GM10847 (cell line): ENCODE measurements around the gene ARAP1.

Experiments used
- POLR2A ChIP-seq: IDR thresholded peaks from 2 replicates; pipeline ENCODE4 v1.6.1; 2011; ENCODE audit not compliant: insufficient read length; ENCODE audit errors: extremely low read depth

ARAP1 gene

DNA sequence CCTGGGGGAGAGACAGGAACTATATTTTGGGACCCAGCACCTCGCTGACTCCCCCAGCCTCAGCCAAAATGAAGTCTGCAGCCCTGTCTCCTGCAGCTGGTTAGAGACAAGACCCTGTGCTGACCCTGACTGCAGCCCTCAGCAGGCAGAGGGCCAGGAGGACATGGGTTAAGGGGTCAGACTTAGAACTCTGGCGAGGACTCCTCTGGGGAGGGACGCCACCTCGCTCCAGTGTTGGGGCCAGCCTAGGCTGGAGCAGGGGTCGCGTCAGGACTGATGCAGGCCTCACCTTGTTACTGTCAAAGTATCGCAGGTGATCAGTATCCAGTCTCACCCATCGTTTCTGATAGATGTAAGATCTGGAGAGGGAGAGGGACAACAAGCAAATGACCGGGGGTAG is 41.1 kb downstream of the ARAP1 start:
- no peak for TF ChIP-seq POLR2A

DNA sequence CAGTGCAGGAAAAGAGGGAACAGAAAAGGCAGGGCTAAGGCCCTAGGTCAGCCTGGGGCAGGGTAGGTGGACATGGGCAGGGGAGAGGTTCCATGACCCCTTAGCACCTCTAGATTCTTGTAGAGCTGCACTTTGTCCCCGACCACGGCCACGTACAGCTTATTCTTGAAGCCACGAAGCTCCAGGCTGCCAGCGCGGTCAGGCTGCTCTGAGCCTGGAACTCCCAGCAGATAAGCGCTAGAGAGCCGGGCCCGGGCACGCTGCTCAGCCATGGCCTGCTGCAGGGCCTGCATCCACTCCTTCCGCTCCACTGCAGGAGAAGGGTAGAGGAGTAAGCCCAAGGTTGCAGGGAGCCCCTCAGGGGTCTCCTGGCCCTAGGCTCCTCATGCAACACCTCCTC is 41.9 kb downstream of the ARAP1 start:
- TF ChIP-seq POLR2A, result no peak

DNA sequence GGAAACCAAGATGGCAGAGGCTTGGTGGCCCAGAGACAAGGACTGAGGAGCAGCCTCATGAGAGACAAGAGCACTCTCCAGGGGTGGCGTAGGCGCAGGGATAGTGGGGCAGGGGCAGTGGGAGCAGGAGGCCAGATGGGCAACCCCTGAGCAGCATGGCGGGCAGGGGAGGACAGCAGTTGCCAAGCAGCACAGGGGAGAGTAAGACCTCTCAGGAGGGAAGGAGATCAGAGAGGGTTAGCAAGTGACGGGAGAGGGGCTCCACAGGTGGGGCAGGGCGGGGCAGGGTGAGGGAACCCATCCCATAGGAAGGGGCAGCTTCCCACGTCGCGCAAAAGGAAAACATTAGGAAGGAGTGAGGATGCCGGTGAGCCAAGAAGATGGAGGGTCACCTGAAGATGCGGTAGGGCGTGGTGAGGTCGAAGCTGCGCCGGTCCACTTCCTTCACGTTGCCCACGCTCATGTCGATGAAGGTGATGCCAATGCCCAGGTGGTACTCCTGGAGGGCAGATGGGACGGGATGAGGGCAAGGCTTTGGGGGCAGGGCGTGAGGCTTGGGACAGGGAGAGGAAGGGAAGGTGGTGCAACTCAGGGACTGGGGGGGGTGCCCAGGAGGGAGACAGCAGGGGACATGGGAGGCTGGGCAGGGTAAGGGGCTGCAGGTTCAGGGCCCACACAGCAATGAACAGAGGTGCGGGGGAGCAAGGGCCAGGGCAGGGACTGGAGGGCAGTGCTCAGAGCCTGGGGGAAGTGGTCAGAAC is 42.5 kb downstream of the ARAP1 start:
- TF ChIP-seq POLR2A, result no peak

DNA sequence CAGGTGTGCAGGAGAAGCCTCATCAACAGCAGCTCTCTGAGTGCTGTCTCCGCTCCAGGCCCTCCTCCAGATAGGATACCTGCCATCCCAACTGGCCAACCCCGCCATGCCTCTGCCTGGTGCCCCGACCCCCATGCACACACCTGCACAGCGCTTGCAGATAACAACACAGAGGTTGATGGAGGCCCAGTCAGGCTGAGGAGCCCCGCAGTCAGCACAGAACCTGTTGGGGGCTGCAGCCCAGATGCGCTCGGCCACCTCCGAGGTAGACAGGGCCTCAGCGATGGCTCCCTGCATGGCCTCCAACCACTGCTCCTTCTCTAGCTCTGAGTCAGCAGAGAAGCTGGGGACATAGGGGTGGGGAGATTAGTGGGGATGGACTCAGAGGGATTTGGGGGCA is 45.2 kb downstream of the ARAP1 start:
- no peak for TF ChIP-seq POLR2A

DNA sequence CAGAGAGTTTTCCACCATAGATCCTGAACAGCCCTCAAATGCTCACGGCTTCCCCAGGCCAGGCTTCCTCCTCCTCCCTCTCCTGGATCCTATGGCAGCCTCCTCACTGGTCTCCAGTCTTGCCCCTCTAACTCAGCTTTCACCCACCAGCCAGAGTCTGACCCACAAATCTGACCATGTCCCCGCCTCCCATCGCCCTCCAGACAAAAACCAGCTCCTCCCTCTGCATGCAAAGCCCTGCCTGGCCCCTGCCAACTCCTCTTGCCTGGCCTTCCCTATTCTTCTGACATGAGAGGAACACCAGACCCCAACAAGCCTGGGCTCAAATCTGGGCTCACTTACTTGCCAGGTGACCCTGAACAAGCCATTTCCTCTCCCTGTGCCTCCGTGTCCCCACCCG is 45.6 kb downstream of the ARAP1 start:
- no peak for TF ChIP-seq POLR2A

DNA sequence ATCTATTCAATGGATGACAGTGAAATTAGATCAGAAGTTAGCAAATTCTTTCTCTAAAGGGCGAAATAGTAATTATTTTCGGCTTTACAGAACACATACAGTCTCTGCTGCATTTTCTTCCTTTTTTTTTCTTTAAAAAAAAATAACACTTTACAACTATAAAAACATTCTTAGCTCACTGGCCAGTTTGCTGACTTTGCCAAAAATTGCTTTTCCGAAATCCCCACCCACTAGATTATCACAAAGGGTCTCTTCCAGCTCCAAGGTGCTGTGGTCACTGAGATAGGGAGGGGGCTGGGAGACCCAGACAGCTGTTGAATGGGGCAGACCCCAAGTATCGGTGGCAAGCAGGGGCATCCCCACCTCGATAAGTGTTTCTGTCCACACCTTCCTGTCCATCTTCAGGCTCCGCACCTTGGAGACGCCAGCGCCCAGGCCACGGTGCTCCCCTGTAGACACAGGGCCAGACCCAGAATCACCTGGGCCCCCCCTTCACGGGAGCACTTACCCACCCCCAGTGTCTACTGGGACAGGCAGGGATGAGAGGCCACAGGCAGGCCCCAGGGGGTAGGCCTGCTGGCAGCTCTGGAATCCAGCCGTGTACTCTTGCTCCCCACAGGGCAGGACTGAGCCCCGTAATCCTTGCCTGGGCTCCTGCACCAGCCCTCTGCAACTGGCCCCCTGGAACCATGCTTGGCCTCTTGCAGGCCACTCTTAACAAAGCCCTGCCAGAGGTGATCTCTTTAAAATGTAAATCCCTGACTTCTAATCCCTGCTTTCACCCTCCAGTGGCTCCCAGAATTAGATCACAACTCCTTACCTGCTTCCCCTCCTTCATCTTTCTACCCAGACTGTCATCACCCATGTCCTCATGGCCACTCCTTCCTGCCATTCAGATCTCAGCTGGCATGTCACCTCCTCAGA is 46.5 kb downstream of the ARAP1 start:
- TF ChIP-seq POLR2A, result no peak

DNA sequence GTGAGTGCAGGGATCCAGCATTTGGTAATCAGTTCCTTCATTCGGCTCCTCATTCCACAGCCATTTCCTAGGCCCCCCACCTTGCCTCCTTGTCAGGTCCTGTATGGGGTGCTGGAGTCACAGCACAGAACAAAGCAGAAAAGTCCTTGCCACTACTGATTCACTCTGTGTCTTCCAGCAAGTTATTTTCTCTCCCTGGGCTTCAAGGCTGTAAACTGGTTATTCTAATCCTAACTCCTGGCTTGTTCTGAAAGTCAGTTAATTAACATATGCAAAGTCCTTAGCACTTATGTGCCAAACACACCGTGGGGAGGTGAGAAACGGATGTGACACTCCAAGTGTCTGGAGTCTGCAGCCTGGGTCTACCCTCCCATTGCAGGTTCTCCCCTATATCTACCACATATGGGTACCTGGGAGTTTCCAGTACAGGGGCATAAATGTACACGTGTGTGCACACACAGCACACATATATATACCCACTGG is 47.4 kb downstream of the ARAP1 start:
- TF ChIP-seq POLR2A, result no peak

DNA sequence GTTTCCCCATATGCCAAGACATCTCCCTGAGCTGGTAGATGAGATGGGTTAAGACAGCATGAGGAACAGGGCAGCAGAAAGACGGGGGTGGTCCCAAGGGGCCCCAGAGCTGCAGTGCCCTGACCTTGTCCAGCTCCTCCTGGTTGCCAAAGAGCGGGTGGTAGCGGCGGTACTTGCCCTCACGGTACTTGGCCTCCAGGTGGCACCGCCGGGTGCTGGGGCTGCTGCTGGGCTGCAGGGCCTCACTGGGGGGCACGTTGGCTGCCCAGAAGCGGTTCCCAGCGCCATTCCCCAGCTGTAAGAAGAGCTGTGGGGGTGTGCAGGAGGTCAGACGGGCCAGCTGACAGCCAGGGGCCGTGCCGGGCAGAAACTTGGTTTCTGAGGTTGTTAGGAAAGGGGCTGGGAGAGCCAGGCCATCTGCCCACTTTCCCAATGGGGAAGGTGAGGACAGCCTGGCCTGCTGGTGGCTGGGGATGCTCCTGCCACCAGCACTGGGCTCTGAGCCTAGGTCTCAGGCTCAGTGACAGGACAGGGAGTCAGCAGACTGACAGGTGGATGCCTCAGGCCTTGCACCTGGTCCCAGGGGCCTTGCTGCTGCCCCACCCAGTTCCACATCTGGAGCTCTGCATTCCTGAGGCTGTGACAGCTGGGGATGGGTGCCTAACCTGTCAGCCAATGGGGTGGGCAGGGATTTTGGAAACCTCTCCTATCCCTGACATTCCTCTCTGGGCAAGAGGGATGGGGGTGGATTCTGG is 48.0 kb downstream of the ARAP1 start:
- no peak for TF ChIP-seq POLR2A

DNA sequence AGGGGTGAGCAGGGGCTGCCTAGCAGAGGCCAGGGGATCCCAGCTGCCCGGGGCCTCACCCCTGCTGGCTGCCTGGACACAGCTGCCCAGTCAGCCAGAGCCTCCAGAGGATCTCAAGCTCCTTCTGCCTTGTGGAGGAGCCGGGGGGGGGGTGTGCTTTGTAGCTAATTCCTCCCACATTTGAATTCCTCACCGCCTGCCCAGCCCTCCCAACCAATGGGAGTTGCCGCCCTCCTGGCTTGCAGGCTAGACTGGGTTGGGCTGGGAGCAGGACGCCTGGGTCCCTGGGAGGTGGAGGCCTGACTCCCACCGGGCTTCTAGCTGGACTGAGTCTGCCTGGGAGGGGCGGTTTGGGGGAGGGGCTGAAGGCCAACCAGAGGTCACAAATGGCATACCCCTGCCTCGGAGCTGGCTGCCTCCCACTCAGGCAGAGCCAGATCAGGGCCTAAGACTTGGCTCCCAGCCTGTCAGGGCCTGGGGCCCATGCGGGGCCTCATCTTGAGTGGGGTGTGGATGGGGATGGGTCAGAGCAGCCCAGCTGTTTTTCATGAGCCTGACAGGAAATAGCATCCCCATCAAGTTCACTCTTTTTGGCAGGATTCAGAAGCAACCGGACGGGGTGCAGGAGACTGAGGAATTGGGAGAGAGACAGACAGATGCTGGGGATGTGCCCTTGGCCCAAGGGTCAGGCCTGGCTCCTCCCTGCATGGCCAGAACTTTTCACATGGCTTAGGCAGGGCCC is 48.8 kb downstream of the ARAP1 start:
- no peak for TF ChIP-seq POLR2A

DNA sequence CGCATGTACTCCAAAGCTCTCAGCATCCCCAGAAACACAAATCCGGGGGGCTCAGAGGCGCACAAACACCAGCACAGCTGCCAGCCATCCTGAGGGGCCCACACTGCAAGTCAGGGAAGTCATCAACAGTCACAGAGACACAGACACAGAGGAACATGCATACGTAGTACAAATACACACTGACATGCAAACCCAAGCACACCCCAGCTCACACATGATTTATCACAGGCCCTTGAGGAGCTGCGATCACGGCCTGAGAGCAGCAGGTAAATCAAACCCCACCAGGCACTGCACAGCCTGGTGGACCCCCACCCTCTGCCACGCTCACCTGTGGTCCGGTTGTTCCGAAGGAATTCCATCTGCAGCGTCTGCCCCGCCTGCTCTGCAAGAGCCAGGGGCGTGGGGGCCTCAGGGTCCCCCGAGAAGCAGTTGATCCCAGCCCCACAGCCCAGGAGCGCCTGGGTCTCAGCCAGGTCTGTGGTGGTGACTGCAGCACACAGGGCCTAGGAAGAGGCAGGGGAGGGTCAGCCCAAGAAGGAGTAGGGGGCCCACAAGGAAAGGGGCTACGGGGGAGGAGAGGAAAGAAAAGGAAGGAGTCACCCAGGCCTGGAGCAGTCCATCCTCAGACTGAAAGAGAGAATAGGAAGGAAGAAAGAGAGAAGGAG is 49.5 kb downstream of the ARAP1 start:
- no peak for TF ChIP-seq POLR2A

DNA sequence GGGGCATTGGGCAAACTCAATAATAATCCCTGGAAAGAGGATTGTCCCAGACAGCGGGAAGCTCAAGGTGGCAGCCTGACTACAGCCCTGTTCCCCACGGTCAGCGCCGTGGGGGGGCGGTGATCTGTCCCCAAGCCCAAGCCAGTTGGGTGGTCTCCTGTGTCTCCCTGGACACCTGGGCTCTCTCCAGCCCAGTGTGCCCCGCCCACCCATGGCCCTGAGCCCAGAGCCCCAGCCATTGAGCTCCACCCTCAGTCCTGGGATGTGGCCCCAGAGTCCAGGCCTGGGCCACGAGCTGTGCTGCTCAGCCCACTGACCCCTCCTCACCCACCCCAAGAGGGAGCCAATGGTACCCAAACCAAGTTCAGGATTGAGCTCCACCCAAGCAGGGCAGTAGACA is 50.1 kb downstream of the ARAP1 start:
- TF ChIP-seq POLR2A, result no peak

DNA sequence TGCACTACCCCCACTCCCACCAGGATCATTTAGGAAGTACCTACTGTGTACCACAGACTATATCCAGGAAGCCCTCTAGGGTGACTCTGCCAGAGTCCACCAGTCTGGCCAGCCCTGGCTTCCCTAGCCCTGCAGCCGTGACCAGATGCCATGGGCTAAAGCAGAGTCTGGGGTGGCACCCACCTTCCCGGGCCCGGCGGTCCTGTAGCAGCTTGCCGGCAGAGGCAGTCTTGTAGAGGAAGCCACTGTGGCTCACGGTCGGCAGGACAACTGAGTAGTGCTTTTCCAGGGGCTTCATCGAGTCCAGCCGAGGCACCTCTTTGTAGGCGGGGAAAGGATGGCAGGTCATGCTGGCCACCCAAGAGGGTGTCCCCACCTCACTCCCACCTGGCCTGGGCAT is 50.7 kb downstream of the ARAP1 start:
- TF ChIP-seq POLR2A, result no peak

DNA sequence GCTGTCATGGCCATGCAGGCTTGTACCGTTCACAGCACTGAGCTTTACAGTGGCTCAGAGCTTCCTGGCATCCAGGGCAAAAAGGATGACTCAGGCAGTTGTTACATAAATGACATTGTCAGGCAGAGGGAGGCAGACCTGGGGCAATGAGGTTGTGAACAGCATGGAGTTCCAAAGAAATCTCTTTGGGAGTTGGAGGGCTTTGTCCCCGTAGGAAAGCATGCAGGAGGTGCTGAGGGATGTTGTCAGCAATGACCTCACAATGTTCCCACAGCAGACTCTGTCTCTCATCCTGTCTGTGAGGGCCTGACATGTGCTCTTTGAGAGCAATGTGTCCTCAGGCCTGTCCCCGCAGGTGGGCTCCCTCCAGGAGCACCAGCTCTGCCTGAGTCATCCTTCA is 52.1 kb downstream of the ARAP1 start:
- no peak for TF ChIP-seq POLR2A

DNA sequence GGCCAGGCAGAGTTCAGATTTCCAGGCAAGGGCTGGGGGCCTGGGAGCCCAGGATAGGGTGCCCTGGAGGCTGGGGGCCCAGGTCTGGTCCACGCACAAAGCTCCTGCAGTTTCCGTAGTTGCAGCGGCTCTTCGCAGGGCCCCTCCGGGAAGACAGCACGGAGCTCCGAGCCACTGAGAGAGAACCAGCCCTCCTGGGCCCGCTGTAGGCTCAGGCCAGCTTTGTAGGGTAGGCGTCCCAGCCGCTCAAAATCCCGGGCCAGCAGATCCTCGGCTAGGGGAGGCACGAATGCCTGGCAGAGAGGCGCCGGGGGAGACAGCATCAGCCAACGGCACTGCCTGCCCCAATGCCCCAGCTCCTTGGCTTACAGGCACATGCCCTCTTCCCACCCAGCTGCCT is 54.4 kb downstream of the ARAP1 start:
- TF ChIP-seq POLR2A, result no peak
